K562 (cell line): ENCODE data around the gene LCLAT1. TPM values are rescaled to one million over a fixed set of nuclear protein-coding genes. Genes with fewer than 3 reads are reported as not detected.

ENCODE experiments used
- BACH1 ChIP-seq: fragments of 200-800 bp; sonication (Bioruptor generic); IDR thresholded peaks from 2 replicates; pipeline ENCODE4 v1.6.1; 2016; ENCODE audit warnings: missing genetic modification characterization, missing compliant biosample characterization
- ELF2 ChIP-seq: fragments of 250-450 bp; sonication (Bioruptor Pico); IDR thresholded peaks from 2 replicates; pipeline ENCODE4 v1.5.0; 2021; ENCODE audit warnings: mild to moderate bottlenecking
- EWSR1 ChIP-seq: fragments of 450-650 bp; IDR thresholded peaks from 2 replicates; pipeline ENCODE4 v1.6.1; 2018; ENCODE audit warnings: borderline replicate concordance, mild to moderate bottlenecking, low read depth, moderate library complexity; ENCODE audit not compliant: partially characterized antibody
- GATA2 ChIP-seq: sonication (generic); formaldehyde crosslinking; IDR thresholded peaks from 2 replicates; pipeline ENCODE4 v1.4.0; 2020; ENCODE audit warnings: mild to moderate bottlenecking, missing genetic modification reagents
- HDAC1 ChIP-seq, 2 experiments: fragments of 450-650 bp; IDR thresholded peaks; 2 replicates each; pipeline ENCODE4 v1.6.1; 2016 to 2017; ENCODE audit warnings: inconsistent platforms in 1 of 2, mild to moderate bottlenecking in 1 of 2, moderate library complexity in 1 of 2
- HNRNPH1 ChIP-seq: fragments of 200-400 bp; formaldehyde crosslinking; optimal IDR thresholded peaks from 2 replicates; pipeline ENCODE3; 2017; ENCODE audit warnings: low read depth, mild to moderate bottlenecking, low read length, moderate library complexity
- LCOR ChIP-seq: sonication (generic); formaldehyde crosslinking; IDR thresholded peaks from 2 replicates; pipeline ENCODE4 v1.8.0; 2022; ENCODE audit warnings: mild to moderate bottlenecking, missing genetic modification reagents
- SNIP1 ChIP-seq: fragments of 450-650 bp; IDR thresholded peaks from 2 replicates; pipeline ENCODE4 v1.7.1; 2017; ENCODE audit warnings: low read depth, mild to moderate bottlenecking
- ZC3H11A ChIP-seq: IDR thresholded peaks from 2 replicates; pipeline ENCODE4 v1.6.1; 2012; ENCODE audit warnings: low read depth, low read length, improper control_type of control experiment
- ZSCAN32 ChIP-seq: fragments of 450-650 bp; formaldehyde crosslinking; IDR thresholded peaks from 2 replicates; pipeline ENCODE4 v1.4.0; 2020; ENCODE audit warnings: mild to moderate bottlenecking, moderate library complexity
- polyA plus RNA-seq, 8 experiments: library from polyadenylated mRNA; depleted of rRNA in 4 of 8; stranded (reverse) in 5 of 8; unstranded in 3 of 8; fragments of >200 nt; fragmentation: Nextera tagmentation in 2 of 8; fragmentation: Illumina TruSeq in 1 of 8; extraction: Ambion mirVana in 2 of 8; extraction: Trizol in 1 of 8; gene quantifications; 2 replicates each; pipeline versions ENCODE4 v1.2.1 to v1.2.3, GENCODE V29; 2011 to 2014; ENCODE audit warnings: inconsistent platforms in 1 of 8, missing spikeins in 1 of 8
- total RNA-seq, 7 experiments: library from RNA; depleted of rRNA in 6 of 7; stranded (reverse); fragments of >200 nt in 6 of 7; fragmentation: Illumina TruSeq in 2 of 7; extraction: Trizol in 2 of 7; gene quantifications; 2 replicates each; pipeline versions ENCODE4 v1.2.1 to v1.2.3, GENCODE V29; 2011 to 2021; ENCODE audit warnings: low replicate concordance in 1 of 7
- TF ChIP-seq, protein P1 (sequence below): fragments of 450-650 bp; IDR thresholded peaks from 2 replicates; pipeline ENCODE4 v1.6.1; 2018; ENCODE audit warnings: mild to moderate bottlenecking, low read depth; ENCODE audit not compliant: partially characterized antibody

Gene LCLAT1
- total and polyA plus RNA-seq, 9 of the 15 experiments (the other 6 are each of a cell fraction or from before 2014, with no cell fraction given) = 8.9 to 63.3 (median 25.4) TPM

- TF ChIP-seq HNRNPH1 (no peak), SNIP1 (no peak), ZSCAN32 (CRISPR knock-in tag) (no peak), LCOR (CRISPR knock-in tag) (no peak), HDAC1 (IDR thresholded peaks at IDR 0.05) (no peak), GATA2 (no peak), EWSR1 (no peak), BACH1 (tag) (no peak), ZC3H11A (no peak), ELF2 (CRISPR knock-in tag) (no peak)
- TF ChIP-seq, protein P1, sequence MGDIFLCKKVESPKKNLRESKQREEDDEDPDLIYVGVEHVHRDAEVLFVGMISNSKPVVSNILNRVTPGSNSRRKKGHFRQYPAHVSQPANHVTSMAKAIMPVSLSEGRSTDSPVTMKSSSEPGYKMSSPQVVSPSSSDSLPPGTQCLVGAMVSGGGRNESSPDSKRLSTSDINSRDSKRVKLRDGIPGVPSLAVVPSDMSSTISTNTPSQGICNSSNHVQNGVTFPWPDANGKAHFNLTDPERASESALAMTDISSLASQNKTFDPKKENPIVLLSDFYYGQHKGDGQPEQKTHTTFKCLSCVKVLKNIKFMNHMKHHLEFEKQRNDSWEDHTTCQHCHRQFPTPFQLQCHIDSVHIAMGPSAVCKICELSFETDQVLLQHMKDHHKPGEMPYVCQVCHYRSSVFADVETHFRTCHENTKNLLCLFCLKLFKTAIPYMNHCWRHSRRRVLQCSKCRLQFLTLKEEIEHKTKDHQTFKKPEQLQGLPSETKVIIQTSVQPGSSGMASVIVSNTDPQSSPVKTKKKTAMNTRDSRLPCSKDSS = no peak
These were observed 42.5 kb upstream of the LCLAT1 start (continued) for GRCh38 chr2:30404319-30405259.
